ENCODE measurements around the gene SUB1.
A peak's percentile ranks its signal among the peaks of the same experiment; 100 is the strongest.
"Not testable (repeated sequence)": the region's sequence is repeated elsewhere in the genome, so short reads cannot be mapped to it uniquely, and the experiment has no call there.

Gene SUB1

DNA sequence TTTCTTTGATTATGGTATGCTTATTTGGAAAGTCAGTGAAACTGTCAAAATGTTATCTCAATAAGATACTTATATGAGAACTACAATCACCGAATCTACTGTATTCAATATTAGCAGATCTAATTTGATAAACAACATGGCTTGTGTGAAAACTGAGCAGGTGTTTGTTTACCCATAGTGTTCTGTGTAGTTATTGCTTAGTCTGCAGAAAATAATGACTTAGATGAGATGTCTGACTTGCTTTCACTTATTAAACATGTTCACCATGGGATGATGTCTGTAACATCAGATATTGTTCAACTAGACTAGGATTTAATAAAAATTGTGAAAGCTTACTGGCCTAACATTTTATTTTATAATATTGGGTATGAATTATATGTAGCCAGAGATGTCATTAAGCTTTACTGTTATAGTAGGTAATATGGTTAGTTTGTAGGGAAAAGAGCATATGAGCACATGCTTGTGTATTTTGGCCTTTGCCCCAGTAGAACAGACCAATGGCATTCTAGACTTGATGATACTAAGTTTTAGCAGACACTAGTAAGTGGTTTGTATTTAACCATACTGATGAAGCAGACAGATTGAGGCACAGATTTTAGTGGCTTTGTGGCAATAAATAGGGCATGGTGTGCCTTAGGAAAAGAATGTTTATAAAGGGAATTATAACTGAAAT is 16.4 kb downstream of the SUB1 start:
- DNase-seq = no peak

DNA sequence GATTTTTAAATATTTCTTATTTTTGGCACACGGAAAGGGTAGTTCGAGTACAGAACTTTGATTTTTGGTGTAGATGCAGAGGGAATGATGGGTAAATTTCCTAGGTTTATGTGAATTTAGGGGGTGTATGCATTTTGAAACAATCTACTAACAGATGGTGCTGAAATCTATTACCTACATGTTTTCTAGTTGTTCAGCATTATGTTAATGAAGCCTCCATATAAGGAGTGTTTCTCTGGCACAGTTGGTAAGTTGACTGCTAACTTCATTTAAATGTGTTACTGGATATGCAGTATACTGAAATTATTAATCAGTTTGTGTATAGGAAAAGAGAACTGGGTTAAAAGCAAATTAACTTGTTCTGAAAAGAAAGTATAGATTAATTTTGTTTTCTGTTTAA is 17.5 kb downstream of the SUB1 start:
- DNase-seq = no peak

DNA sequence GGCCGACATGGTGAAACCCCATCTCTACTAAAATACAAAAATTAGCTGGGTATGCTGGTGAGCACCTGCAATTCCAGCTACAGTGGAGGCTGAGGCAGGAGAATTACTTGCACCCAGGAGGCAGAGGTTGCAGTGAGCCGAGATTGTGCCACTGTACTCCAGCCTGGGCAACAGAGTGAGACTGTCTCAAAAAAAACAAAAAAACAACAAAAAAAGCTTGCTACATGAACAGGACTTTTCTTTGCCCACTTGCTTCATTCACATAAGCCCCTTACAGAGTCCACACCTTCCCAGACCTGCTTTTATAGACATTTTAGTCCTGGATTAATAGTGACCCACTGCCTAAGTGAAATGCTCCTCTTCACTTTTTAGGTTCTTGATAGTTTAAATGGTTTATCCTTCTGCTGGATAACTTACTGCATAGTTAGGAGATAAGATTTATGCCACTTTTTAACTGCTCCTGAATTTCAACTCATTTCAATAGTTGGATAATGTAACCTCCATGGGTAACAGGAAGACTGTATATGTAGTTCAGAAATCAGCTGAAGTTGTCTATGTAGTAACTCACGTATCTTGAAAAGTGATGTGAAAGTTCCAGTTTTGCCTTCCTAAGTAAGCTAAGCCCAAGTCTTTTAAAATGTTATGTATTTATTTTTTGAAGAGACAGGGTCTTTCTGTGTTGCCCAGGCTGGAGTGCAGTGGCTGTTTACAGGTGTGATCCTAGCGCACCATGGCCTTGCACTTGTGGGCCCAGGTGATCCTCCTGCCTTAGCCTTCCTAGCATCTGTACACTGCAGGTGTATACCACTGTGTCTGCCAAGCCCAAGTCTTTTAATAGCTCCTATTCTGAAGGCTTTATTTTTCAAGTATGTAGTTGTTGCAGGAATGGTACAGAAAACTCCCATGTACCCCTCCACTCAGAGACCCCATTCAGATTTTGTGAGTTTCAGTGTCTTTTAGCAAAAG is 19.7 kb downstream of the SUB1 start:
- DNase-seq = no peak

DNA sequence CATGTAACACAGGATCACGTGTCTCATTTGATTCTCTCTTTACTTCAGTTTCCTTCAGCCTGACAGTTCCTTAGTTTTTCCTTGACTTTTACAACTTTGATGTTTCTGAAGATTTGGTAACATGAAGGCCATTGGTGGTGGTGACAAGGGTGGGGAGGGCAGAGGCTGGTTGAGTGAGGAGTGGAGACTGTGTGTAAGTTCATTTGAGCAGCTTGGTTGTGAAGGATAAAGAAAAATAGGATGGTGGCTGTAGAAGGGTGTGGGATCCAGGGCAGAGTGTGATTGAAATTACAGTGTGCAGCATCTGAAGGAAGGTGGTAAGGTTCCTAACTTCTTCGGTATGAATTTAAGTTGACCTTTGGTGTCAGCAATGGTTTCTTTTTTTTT is 20.4 kb downstream of the SUB1 start:
- DNase-seq = no peak

DNA sequence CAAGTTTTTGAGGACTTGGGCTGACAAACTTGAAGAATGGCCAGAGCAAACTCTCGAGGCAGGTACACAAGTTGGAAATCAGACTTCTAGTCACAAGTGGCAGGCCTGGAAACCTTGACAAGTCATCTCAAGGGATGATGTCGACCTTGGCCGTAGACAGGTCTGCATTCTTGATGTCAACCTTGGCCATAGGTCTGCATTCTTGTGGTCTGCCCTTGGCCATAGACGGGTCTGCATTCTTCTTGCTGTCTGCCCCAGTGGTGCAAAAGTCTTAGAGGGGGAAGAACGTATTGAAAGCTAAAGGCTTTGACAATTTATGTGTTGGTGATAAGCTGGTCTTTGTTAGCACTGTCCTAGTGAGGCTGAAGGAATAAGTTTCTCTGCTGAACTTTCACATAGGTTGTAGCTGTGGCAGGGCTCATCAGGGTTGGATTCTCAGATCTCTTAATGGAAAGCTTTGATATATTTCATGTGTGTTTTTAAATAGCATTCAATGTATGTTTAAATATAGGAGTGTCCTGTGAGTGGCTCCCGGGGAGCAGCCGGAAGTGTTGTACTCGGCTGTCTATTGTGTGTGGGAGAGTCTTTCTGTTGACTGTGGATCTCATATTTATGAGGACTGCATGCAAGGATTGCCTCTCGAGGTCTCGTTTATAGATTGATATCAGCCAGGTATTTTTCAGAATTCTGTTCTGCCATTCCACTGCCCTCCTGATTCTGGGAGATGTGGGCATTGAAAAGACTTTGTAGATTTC is 27.0 kb downstream of the SUB1 start:
- DNase-seq = no peak

DNA sequence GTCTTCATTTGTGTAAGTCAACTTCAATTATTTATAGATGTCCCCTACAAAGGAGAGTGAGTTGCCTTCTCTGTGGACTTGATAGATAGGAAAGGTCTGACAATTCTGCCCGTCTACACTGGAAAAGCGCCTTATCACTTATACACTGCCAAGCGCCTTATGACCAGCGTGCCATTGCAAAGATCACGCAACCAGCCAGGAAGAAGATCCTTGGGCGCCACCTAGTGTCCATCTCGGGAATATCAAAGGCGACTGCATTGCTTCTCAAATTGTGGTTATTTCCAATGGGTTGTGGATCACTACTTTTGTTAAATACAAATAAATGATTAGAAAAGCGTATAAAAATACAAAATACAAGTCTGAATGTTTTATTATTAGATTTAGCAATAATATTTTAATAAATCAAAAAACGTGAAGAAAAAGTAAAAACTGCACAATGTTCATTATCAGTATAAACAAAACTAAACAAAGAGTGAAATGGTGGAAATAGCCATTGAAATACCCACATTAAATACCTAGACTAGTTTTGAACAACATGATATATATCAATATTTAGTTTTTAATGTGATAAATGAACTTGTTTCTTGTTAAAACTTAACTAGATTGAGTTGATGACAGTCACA is 27.8 kb downstream of the SUB1 start:
- DNase-seq = peak; percentile 36

DNA sequence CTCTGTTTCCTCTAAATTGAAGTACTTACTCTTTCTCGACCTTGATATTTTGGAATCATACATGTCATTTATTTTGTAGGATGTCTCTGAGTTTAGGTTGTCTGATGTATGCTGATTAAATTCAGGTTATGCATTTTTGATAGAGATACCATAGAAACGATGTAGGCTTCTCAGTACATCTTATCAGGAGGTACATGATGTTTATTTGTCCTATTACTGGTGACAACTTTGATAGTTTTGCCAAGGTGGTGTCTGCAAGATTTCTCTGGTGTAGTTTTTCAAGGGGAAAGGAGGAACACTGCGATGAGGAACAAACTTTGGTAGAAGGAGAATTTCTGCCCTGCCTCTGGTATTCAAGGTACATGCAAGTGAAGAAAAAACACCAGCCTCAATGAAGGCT is 29.9 kb downstream of the SUB1 start:
- DNase-seq = no peak

DNA sequence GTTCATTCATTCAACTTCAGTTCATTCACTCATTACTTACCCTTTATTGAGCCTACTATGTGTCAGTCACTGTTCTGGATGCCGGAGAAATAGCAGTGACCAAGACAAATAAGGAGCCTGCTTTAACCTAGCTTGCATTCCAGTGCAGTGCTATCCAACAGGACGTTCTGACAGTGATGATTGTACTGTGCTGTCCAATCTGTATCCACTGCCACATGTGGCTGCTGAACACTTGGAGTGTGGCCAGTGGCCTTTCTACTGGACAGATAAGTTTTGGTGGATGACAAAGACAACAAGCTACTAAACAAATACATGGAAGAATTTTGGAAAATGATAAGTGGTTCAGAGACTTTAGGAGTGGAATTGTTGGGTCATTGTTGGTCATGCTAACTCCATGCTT is 33.6 kb downstream of the SUB1 start:
- no peak for DNase-seq

DNA sequence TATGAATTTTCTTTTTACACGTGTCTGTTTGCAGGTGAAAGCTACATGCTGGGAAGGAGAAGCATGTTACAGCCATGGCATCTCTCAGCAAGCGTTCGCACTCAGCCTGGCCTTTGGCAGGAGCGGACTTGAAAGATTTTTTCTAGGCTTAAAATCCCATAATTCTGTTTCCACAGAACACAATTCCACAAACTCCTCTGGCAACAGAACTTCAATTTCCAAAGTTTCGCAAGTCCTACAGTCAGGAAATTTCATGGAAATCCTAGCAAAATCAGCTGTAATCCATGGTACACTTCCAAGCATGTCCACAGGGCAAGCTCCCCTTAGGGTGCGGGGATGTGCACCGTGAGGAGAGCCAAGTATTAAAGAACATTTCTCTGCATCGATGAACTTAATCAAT is 35.9 kb downstream of the SUB1 start:
- DNase-seq = no peak

DNA sequence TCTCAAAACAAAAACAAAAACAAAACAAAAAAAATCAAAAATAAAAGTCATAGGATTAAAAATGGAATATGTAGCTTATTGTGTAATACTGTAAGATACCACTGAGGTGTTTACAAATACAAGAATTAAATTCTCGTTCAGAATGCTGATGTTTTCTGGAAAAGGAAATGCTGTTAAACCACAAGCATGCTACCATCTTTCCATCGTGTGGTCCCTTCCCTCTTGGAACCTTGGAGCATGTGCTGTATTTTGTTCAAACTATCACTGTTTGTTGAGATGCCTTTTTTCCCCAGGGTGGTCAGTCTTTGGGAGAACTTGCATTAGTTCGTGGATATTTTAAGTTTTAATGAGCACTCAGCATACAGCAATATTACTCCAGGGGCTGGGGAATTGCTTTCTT is 39.7 kb downstream of the SUB1 start:
- no peak for DNase-seq

DNA sequence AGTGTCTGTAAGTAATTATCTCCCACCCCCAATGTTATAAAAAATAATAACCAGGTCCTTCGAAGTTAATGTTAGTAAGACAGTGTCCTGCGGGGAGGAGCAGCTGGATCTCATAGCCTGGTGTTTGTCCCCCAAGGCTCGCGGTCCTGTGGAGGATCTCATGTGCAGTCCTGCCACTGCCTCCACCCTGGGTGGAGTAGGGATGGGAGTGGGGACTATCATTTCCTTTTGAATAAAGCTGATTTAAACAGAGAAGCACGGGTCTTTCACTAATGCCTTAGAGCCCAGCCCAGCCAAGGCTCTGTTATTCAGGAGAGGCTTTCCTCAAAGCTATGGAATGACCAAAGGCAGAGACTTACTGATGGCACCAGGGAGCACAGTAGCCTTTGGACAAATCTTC is 40.2 kb downstream of the SUB1 start:
- no peak for DNase-seq

DNA sequence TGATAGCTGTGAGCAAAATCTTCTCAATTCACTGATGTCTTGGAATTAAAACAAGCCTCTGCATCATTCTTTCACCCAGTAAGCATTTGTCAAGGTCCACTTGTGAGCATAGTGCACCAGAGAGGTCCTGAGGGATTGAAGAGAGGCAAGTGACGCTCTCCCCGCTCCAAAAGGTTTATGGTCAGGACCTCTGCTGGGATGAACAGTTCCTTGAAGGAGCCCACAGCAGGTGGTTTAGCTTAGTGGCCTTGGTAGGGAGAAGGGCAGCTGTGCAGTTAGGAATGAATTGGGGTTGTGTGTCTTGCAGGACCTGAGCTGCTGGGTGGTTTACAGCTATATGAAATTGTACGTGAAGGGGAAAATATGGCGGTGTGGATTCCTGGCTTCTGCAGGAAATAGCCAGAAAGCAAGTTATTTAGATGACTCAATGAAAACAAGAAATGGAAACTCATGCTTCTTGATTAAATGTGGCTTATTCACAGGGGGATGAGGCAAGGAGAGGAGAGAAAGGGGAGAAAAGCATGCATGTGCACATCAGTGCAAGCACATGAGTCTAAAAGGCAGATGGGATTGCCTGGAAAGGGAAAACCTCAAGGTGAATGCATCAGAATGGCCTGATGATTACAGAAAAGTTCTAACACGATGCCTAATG is 42.0 kb downstream of the SUB1 start:
- no peak for DNase-seq

DNA sequence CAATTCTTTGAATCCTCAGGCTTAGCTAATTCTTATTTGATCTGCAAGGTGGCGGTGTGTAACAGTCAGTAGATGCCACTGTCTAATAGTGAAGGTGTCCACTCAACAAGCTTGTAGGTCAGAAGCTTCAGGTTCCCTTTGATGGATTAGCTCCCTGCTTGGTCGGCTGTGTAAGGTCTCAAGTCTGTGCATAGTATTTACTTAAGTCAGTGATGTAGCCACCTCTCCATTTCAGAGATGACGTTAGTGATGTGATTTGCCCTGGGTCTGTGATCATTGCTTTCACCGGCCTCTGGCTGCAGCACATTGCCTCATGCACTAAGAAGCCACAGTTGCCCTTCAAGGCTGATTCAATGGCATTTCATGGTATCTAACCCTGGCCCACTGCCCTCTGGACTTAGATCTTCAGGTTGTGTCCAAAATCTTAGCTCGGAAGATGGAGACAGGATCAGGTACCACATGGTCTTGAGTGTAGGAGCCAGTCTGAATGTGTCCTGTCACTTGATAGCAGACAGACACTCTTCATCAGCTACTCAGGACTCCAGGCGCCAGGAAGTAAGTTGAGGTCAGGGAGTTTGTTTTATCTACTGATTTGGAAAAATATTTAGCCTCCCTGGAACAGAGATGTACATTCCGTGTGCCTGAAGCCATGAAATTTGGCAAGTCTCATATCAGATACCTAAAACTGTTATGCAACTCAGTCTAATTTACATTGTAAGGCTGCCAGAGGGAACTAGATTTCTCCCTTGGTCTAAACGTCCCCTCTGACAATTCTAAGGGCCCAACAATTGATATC is 42.9 kb downstream of the SUB1 start:
- DNase-seq = no peak

DNA sequence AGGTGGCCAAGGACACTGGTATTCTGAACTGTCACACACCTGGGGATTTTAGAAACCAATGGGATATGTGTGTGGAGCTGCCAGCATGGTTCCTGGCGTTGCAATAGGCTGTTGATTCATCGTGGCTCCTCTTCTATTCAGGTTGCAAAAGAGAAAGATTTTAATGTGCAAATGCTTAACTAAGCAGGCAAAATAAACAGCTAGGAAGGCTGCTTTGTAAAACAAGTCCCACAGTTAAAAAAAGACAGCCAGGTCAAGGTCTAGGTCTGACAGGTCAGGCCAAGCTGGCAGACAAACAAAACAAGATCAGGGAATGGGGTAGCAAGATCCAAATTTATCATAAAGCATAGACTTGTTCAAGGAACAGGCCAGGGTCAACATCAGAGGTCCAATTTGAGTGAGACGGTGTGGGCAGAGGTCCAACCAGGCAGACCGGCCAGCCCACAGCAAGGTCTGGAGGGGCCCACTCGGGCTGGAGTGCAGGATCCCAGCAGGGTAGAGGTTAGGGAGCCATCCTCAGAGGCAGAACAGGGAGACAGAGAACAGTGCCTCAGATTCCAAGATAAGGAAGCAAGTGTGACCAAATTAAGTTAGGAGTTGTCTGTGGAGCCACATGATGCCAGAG is 45.6 kb downstream of the SUB1 start:
- no peak for DNase-seq

DNA sequence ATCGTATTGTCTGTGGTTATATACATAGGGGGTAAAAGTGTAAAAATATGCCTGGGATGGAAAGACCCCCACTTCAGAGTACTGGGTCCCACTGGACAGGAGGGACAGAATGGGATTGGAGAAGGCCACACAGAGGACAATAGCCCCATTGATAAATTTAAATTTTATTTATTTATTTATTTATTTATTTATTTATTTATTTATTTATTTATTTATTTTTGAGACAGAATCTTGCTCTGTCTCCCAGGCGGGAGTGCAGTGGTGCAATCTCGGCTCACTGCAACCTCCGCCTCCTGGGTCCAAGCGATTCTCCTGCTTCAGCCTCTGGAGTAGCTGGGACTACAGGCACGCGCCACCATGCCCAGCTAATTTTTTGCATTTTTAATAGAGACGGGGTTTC is 47.7 kb downstream of the SUB1 start:
- not testable (repeated sequence) for DNase-seq

DNA sequence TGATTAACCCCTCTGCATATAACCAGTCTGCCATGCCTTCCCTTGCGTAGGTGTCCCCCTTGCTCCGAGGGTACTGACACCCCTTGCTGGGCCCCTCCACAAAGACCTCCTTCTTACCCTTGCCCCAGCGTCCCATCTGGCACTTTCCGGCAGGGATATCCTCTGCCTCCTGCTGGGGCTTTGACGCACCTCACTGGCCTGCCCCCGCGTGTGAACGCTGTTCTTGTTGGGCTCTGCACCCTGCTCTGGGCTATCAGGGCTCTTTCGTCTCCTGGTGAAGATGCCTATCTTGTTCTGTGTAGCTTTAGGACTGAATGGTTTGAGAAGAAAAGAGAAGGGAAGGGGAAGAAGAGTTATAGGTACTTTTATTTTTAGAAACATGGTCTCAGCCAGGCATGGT is 53.0 kb downstream of the SUB1 start:
- no peak for DNase-seq

DNA sequence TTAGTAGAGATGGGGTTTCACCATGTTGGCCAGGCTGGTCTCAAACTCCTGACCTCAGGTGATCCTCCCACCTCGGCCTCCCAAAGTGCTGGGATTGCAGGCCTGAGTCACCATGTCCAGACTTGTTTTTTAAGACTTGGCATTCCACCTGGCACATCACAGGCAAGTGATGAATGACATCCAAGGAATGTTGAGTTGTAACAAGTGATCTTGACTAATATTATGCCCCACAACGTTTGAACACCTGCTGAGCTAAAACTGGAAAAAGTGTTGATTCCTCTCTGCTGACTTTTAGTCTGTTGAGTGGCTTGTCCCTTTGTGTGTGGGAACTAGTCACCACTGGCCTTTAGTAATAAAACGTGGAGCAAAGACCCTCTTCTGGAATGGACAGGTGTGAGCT is 54.6 kb downstream of the SUB1 start:
- no peak for DNase-seq

DNA sequence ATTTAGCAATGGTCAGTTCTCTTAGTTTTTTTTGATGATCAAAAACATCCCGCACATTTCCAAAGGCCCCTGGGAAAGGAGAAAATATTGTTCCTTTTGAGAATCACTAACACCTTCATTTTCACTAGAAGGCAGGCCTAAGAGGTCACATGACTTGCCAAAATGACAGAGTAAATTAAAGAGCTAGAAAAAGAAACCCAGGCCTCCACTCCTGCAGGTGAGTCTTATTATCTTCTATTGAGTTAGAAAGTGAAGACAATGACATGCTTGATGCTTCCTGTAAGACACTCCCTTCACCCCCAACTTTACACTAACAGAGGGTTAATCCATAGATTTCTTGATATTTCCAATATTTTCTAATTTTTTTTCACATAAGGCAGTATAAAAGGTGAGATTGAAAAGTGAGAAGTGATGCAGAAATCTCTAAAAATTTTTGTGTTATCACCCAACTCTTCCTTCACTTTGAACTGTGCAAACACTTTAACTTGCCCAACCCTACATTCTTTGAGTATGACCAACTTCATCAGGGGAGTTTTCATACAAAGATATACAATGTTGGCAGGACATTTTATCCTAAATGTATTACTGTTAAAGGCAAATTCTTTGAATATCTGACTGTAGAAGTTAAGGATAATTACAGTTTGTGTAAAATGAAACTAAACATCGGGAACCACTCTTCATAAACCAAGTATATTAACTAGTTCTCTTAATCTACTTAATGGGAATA is 57.1 kb downstream of the SUB1 start:
- DNase-seq = no peak

DNA sequence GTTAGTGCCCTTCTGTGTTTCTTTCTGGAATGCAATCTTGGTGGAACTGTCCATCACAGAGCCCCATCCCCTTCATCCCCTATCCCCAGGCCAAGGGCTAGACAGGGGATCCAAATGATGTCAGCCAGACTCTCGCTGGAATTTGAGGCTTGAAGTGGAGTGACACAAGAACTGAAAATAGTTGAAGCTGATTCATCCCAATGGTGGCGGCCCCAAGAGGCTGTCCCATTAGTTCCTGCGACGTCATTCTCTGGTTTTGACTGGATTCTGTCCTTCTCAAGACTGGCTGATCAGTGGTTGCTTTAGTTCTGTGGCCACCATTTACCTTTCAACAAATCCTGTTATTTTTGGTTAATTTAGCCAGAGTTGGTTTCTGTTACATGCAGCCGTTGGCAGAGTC is 59.9 kb downstream of the SUB1 start:
- DNase-seq = no peak

All from NK-92 treated with Interleukin-12 subunit alpha and Interleukin-12 subunit beta, amount 100 ng/mL, for 24 hours (cell line).